Inferior parietal cortex (tissue), 1 donor: Measurements from ENCODE around the gene RAB7B.

Experiments used
- DNase-seq: peaks from one replicate; pipeline ENCODE4 v3.0.0-alpha.2; 2016; ENCODE audit errors: extremely low spot score

The RAB7B gene

DNA sequence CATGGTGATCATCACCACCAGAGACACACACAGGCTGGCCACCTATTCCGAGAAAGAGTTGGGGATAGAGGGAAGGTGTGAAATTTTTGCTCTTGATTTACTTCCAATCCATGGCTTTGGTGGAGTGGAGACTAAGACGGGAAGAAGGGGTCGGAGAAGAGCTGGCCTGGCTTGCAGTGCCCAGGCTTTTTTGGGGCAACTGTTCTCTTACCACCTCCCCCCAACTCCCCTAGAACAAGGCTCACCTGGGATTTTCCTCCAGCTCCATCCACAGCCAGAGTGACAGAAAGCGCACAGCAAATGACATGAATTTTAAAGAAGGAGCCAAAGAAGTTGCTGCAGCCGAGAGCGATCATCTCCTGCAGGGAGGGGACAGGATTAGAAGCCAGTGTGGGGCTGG, 75.9 kb downstream of the RAB7B start:
- no peak for DNase-seq
